ENCODE measurements around the gene MAPK7. TPM values are rescaled to one million over a fixed set of nuclear protein-coding genes. Genes with fewer than 3 reads are reported as not detected.

Gene MAPK7
- total and polyA plus RNA-seq, 2 donors (not counting 3 experiments of a cell fraction or from before 2014, with no cell fraction given), result 16.8 to 30.7 TPM

DNA sequence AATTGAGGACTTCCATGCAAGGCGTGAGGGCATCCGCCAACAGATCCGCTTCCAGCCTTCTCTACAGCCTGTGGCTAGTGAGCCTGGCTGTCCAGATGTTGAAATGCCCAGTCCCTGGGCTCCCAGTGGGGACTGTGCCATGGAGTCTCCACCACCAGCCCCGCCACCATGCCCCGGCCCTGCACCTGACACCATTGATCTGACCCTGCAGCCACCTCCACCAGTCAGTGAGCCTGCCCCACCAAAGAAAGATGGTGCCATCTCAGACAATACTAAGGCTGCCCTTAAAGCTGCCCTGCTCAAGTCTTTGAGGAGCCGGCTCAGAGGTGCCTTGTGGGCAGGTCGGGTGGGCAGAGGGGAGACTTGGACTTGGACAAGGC lies 3.1 kb downstream of the MAPK7 start:
- H3K9me3 ChIP-seq (replicated peaks; ENCODE audit: control insufficient read depth, insufficient read depth, low read length), result no peaks in the 10 kb centered on the region
- no peak overlapping the region for H3K4me3 ChIP-seq (replicated peaks in 1 of 3; ENCODE audit: insufficient read depth in 1 of 3, low read depth in 1 of 3, low read length in 3 of 3)
- H2AFZ ChIP-seq (ENCODE audit: low read depth, low read length), result no peak overlapping the region
- ChIA-PET CTCF (no interaction called here), POLR2A (no interaction called here)
- H3K9ac ChIP-seq (replicated peaks; ENCODE audit: extremely low read depth, insufficient read depth, low read length), result no peak overlapping the region
- peaks cover 13 to 32% of the 10 kb centered on the region in 2 experiments for H3K36me3 ChIP-seq (ENCODE audit: control insufficient read depth in 2 of 2, extremely low read depth in 1 of 2, insufficient read depth in 2 of 2, low read length in 2 of 2)
- H4K20me1 ChIP-seq (replicated peaks; ENCODE audit: control insufficient read depth, extremely low read depth, insufficient read depth, low read length), result no peaks in the 10 kb centered on the region
- DNase-seq (ENCODE audit: low read depth, low spot score), result no peak
- intact Hi-C loops (cut with micrococcal nuclease), result no loop called here
- no TSS peak for BruUV-seq (replicated peaks)
- no peak overlapping the region for H3K4me2 ChIP-seq (ENCODE audit: insufficient read depth, low read length)
- no peaks in the 10 kb centered on the region for H3K27me3 ChIP-seq (ENCODE audit: control insufficient read depth in 2 of 2, insufficient read depth in 2 of 2, low read length in 2 of 2)
- no peak for FAIRE-seq
- TF ChIP-seq MYC (IDR thresholded peaks at IDR 0.05; ENCODE audit: low read depth, low read length) (no peak), JUN (IDR thresholded peaks at IDR 0.05; ENCODE audit: borderline replicate concordance, insufficient read depth, insufficient read length, low read depth) (no peak), FOS (IDR thresholded peaks at IDR 0.05; ENCODE audit: borderline replicate concordance, insufficient read depth, low read length) (no peak), POLR2A (IDR thresholded peaks at IDR 0.05; ENCODE audit: low read depth, low read length) (no peak), EZH2 (IDR thresholded peaks at IDR 0.05; ENCODE audit: borderline replicate concordance, low read depth, low read length, severe bottlenecking) (no peak), GATA2 (IDR thresholded peaks at IDR 0.05; ENCODE audit: insufficient read depth, insufficient read length, low read depth, low read length) (no peak), POLR2AphosphoS5 (IDR thresholded peaks at IDR 0.05; ENCODE audit: insufficient read depth, low read depth, low read length) (no peak)
- TF ChIP-seq, protein P1, sequence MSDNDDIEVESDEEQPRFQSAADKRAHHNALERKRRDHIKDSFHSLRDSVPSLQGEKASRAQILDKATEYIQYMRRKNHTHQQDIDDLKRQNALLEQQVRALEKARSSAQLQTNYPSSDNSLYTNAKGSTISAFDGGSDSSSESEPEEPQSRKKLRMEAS (IDR thresholded peaks at IDR 0.05; ENCODE audit: insufficient read depth, insufficient read length), result no peak
- TF ChIP-seq, protein P2, sequence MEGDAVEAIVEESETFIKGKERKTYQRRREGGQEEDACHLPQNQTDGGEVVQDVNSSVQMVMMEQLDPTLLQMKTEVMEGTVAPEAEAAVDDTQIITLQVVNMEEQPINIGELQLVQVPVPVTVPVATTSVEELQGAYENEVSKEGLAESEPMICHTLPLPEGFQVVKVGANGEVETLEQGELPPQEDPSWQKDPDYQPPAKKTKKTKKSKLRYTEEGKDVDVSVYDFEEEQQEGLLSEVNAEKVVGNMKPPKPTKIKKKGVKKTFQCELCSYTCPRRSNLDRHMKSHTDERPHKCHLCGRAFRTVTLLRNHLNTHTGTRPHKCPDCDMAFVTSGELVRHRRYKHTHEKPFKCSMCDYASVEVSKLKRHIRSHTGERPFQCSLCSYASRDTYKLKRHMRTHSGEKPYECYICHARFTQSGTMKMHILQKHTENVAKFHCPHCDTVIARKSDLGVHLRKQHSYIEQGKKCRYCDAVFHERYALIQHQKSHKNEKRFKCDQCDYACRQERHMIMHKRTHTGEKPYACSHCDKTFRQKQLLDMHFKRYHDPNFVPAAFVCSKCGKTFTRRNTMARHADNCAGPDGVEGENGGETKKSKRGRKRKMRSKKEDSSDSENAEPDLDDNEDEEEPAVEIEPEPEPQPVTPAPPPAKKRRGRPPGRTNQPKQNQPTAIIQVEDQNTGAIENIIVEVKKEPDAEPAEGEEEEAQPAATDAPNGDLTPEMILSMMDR (IDR thresholded peaks at IDR 0.05; ENCODE audit: extremely low read depth in 1 of 2, insufficient read depth in 1 of 2, low read depth in 1 of 2, low read length in 2 of 2), result no peak
- H3K9me1 ChIP-seq (replicated peaks; ENCODE audit: control insufficient read depth, extremely low read depth, insufficient read depth, low read length), result no peaks in the 10 kb centered on the region
- peaks cover 15% of the 10 kb centered on the region for H3K79me2 ChIP-seq (ENCODE audit: control insufficient read depth, insufficient read depth, low read length)
- H3K27ac ChIP-seq (ENCODE audit: insufficient read depth, low read depth, low read length), result no peak overlapping the region
- dilution Hi-C loops (cut with MboI; ENCODE audit: extremely low pct_ligation_motif_present, low sequenced_read_pairs), result no loop called here
- H3K4me1 ChIP-seq (ENCODE audit: control insufficient read depth, extremely low read depth, insufficient read depth, low read length), result peaks cover 7% of the 10 kb centered on the region

Measured in endothelial cell of umbilical vein (primary cell).